H1 (cell line): ENCODE data around the gene TEX35. TPM values are rescaled to one million over a fixed set of nuclear protein-coding genes. Genes with fewer than 3 reads are reported as not detected.

Source experiments
- CTCF ChIA-PET: fragments of 300-600 bp; sonication (Branson Sonifier 250); formaldehyde crosslinking; loops from one replicate; lab custom pipeline; 2021; ENCODE audit not compliant: partially characterized antibody; lab: Charles Lee
- POLR2A ChIA-PET: fragments of 300-600 bp; sonication (Branson Sonifier 250); formaldehyde crosslinking; loops from one replicate; lab custom pipeline; 2021; ENCODE audit warnings: inconsistent platforms; ENCODE audit not compliant: partially characterized antibody; lab: Charles Lee
- DNase-seq, 2 experiments: peaks; one replicate each; pipeline versions ENCODE4 v3.0.0 to v3.0.0-alpha.2; 2010 to 2022; ENCODE audit warnings: low spot score in 2 of 2, low read depth in 1 of 2, mixed read lengths in 1 of 2
- FAIRE-seq: peaks from 2 replicates; lab custom pipeline; 2011; peaks lifted over from hg19 to GRCh38; lab: Jason Lieb, UNC
- H2AFZ ChIP-seq: 2 replicates; pipeline ENCODE4 v1.8.1; 2012; ENCODE audit warnings: low read length, inconsistent platforms
- H2AK5ac ChIP-seq: 2 replicates; pipeline ENCODE4 v1.6.1; 2013; ENCODE audit warnings: low read depth, low read length
- H2BK120ac ChIP-seq: replicated peaks from 2 replicates; pipeline ENCODE3; 2013; ENCODE audit warnings: low read depth, low read length, inconsistent platforms
- H2BK12ac ChIP-seq: 2 replicates; pipeline ENCODE4 v1.6.1; 2013; ENCODE audit warnings: low read depth, low read length
- H2BK15ac ChIP-seq: 2 replicates; pipeline ENCODE4 v1.6.1; 2013; ENCODE audit warnings: low read length
- H2BK20ac ChIP-seq: 2 replicates; pipeline ENCODE4 v1.6.1; 2013; ENCODE audit warnings: low read length
- H2BK5ac ChIP-seq: 2 replicates; pipeline ENCODE4 v1.6.1; 2013; ENCODE audit warnings: low read depth, low read length
- H3K14ac ChIP-seq: 2 replicates; pipeline ENCODE4 v1.6.1; 2013; ENCODE audit warnings: inconsistent platforms; ENCODE audit not compliant: insufficient read length
- H3K18ac ChIP-seq: 2 replicates; pipeline ENCODE4 v1.6.1; 2013; ENCODE audit warnings: low read length; ENCODE audit errors: extremely low read depth
- H3K23ac ChIP-seq: 2 replicates; pipeline ENCODE4 v1.6.1; 2013; ENCODE audit warnings: inconsistent platforms; ENCODE audit not compliant: insufficient read length
- H3K23me2 ChIP-seq: 2 replicates; pipeline ENCODE4 v1.6.1; 2013; ENCODE audit warnings: low read depth, low read length
- H3K27ac ChIP-seq: 2 replicates; pipeline ENCODE4 v1.6.1; 2011; ENCODE audit warnings: low read depth, low read length, inconsistent platforms
- H3K27me3 ChIP-seq, 4 experiments: replicated peaks in 1 of 4; 1 replicate in 1 of 4; 2 replicates in 3 of 4; pipeline versions ENCODE4 v1.6.1 to v1.8.1; 2011 to 2013; ENCODE audit warnings: low read length in 3 of 4, mild to moderate bottlenecking in 3 of 4, inconsistent platforms in 2 of 4, mixed read lengths in 2 of 4, moderate library complexity in 1 of 4; ENCODE audit not compliant: control insufficient read depth in 3 of 4, insufficient read depth in 3 of 4; ENCODE audit errors: extremely low read depth in 1 of 4
- H3K36me3 ChIP-seq, 4 experiments: 2 replicates each; pipeline versions ENCODE4 v1.6.1 to v1.8.1; 2011 to 2013; ENCODE audit warnings: mild to moderate bottlenecking in 4 of 4, low read length in 3 of 4, moderate library complexity in 2 of 4, control low read depth in 1 of 4, inconsistent platforms in 1 of 4; ENCODE audit not compliant: insufficient read depth in 4 of 4, control insufficient read depth in 2 of 4
- H3K4ac ChIP-seq: replicated peaks from 2 replicates; pipeline ENCODE3; 2013; ENCODE audit warnings: low read length, low read depth, mixed read lengths, inconsistent platforms; ENCODE audit not compliant: insufficient read length
- H3K4me1 ChIP-seq, 4 experiments: replicated peaks in 1 of 4; 1 replicate in 1 of 4; 2 replicates in 3 of 4; pipeline versions ENCODE4 v1.6.1 to v1.8.1; 2011 to 2013; ENCODE audit warnings: low read length in 3 of 4, inconsistent platforms in 2 of 4, mixed read lengths in 1 of 4; ENCODE audit not compliant: insufficient read depth in 4 of 4, control insufficient read depth in 3 of 4
- H3K4me2 ChIP-seq, 2 experiments: 2 replicates each; pipeline versions ENCODE4 v1.6.1 to v1.8.1; 2011 to 2013; ENCODE audit warnings: low read depth in 2 of 2, low read length in 2 of 2, control low read depth in 1 of 2, inconsistent platforms in 1 of 2, mild to moderate bottlenecking in 1 of 2; ENCODE audit not compliant: insufficient read depth in 1 of 2
- H3K4me3 ChIP-seq, 4 experiments: fragments of 200-600, 300-600 bp in 1 of 4; sonication (generic), shearing (Covaris generic), sonication (Bioruptor Twin) in 1 of 4; 2 replicates each; pipeline versions ENCODE4 v1.5.1 to v1.8.1; 2011 to 2016; ENCODE audit warnings: low read length in 4 of 4, low read depth in 3 of 4, control low read depth in 2 of 4, inconsistent platforms in 2 of 4, mild to moderate bottlenecking in 2 of 4, mixed read lengths in 1 of 4, moderate library complexity in 1 of 4; ENCODE audit not compliant: insufficient read depth in 2 of 4; ENCODE audit errors: extremely low read depth in 1 of 4
- H3K56ac ChIP-seq: replicated peaks from 2 replicates; pipeline ENCODE3; 2013; ENCODE audit warnings: low read depth, mild to moderate bottlenecking, mixed read lengths, low read length, inconsistent platforms; ENCODE audit not compliant: insufficient read length
- H3K79me1 ChIP-seq: 2 replicates; pipeline ENCODE4 v1.6.1; 2013; ENCODE audit warnings: low read depth, low read length, control low read depth
- H3K79me2 ChIP-seq, 2 experiments: 2 replicates each; pipeline versions ENCODE4 v1.6.1 to v1.8.1; 2012 to 2013; ENCODE audit warnings: low read length in 2 of 2, mild to moderate bottlenecking in 2 of 2, inconsistent platforms in 1 of 2; ENCODE audit not compliant: insufficient read depth in 2 of 2, control insufficient read depth in 1 of 2
- H3K9ac ChIP-seq, 4 experiments: replicated peaks in 1 of 4; 1 replicate in 1 of 4; 2 replicates in 3 of 4; pipeline versions ENCODE4 v1.6.1 to v1.8.1; 2011 to 2013; ENCODE audit warnings: low read depth in 3 of 4, low read length in 3 of 4, control low read depth in 2 of 4, mild to moderate bottlenecking in 2 of 4, moderate library complexity in 2 of 4, inconsistent platforms in 1 of 4; ENCODE audit errors: extremely low read depth in 1 of 4
- H3K9me3 ChIP-seq, 2 experiments: 2 replicates each; pipeline versions ENCODE4 v1.6.1 to v1.8.1; 2012 to 2013; ENCODE audit warnings: mild to moderate bottlenecking in 2 of 2, moderate library complexity in 2 of 2, control low read depth in 1 of 2, inconsistent platforms in 1 of 2, low read depth in 1 of 2, low read length in 1 of 2, mixed read lengths in 1 of 2; ENCODE audit not compliant: insufficient read depth in 2 of 2
- H4K20me1 ChIP-seq, 2 experiments: replicated peaks in 1 of 2; 2 replicates each; pipeline versions ENCODE3 to v1.8.1; 2011 to 2013; ENCODE audit warnings: inconsistent platforms in 2 of 2, low read length in 2 of 2, mild to moderate bottlenecking in 1 of 2; ENCODE audit not compliant: insufficient read depth in 2 of 2, control insufficient read depth in 1 of 2
- H4K5ac ChIP-seq: 2 replicates; pipeline ENCODE4 v1.6.1; 2013; ENCODE audit warnings: low read length, low read depth, mixed read lengths, inconsistent platforms; ENCODE audit not compliant: insufficient read length
- H4K8ac ChIP-seq: 2 replicates; pipeline ENCODE4 v1.8.0; 2013; ENCODE audit warnings: mild to moderate bottlenecking, moderate library complexity, low read length, inconsistent platforms; ENCODE audit not compliant: insufficient read depth; ENCODE audit errors: extremely low read depth
- H4K91ac ChIP-seq: replicated peaks from 2 replicates; pipeline ENCODE3; 2013; ENCODE audit warnings: low read length, mixed read lengths, inconsistent platforms; ENCODE audit not compliant: insufficient read length
- EZH2 ChIP-seq: fragments of 200-600 bp; sonication (generic); IDR thresholded peaks from 2 replicates; pipeline ENCODE4 v1.7.1; 2012; ENCODE audit warnings: low read depth, mild to moderate bottlenecking, moderate library complexity, low read length, inconsistent platforms; ENCODE audit not compliant: severe bottlenecking
- GTF2F1 ChIP-seq: IDR thresholded peaks from 2 replicates; pipeline ENCODE4 v1.6.1; 2012; ENCODE audit warnings: low read depth, low read length, improper control_type of control experiment, borderline replicate concordance
- HDAC2 ChIP-seq, 2 experiments: fragments of 300-600 bp in 1 of 2; sonication (generic) in 1 of 2; IDR thresholded peaks; 2 replicates each; pipeline ENCODE4 v1.6.1; 2011 to 2012; ENCODE audit warnings: low read depth in 2 of 2, low read length in 2 of 2, mild to moderate bottlenecking in 2 of 2, moderate library complexity in 2 of 2, borderline replicate concordance in 1 of 2, inconsistent platforms in 1 of 2
- JUND ChIP-seq: IDR thresholded peaks from 2 replicates; pipeline ENCODE4 v1.6.1; 2011; ENCODE audit warnings: mild to moderate bottlenecking, improper control_type of control experiment, low read length
- KDM5A ChIP-seq: fragments of 200-600 bp; IDR thresholded peaks from 2 replicates; pipeline ENCODE4 v1.7.1; 2012; ENCODE audit warnings: mild to moderate bottlenecking, low read length, inconsistent platforms, mixed read lengths
- MAFK ChIP-seq: IDR thresholded peaks from 2 replicates; pipeline ENCODE4 v1.6.1; 2012; ENCODE audit warnings: low read depth, mild to moderate bottlenecking, improper control_type of control experiment, low read length
- POU5F1 ChIP-seq: IDR thresholded peaks from 2 replicates; pipeline ENCODE4 v1.6.1; 2011; ENCODE audit warnings: low read depth, mild to moderate bottlenecking, low read length, moderate library complexity
- YY1 ChIP-seq: IDR thresholded peaks from 2 replicates; pipeline ENCODE4 v1.6.1; 2011; ENCODE audit warnings: low read depth, mild to moderate bottlenecking, low read length
- WGBS, 2 experiments: shearing (Covaris generic) in 1 of 2; methylation state at CpG; one replicate each; pipeline versions ENCODE4 v1.1.6 to v1.1.7; 2013 to 2015; ENCODE audit warnings: low lambda C conversion rate in 2 of 2, mixed read lengths in 2 of 2, inconsistent platforms in 1 of 2, low coverage in 1 of 2, missing lambda C conversion rate in 1 of 2; ENCODE audit not compliant: insufficient replicate concordance in 2 of 2, insufficient coverage in 1 of 2, insufficient read length in 1 of 2; ENCODE audit errors: extremely low coverage in 1 of 2, missing lambda C conversion rate in 1 of 2; 5-methylcytosine and 5-hydroxymethylcytosine counted together
- polyA plus RNA-seq, 7 experiments: library from polyadenylated mRNA; depleted of rRNA in 3 of 7; stranded (reverse) in 5 of 7; unstranded in 2 of 7; fragments of >200 nt in 5 of 7; fragments of 200-250 nt in 2 of 7; gene quantifications; 1 replicate in 5 of 7; 2 replicates in 1 of 7; 4 replicates in 1 of 7; pipeline versions ENCODE4 v1.2.1 to v1.2.3, GENCODE V29; 2011 to 2013; ENCODE audit warnings: missing spikeins in 2 of 7, mixed read lengths in 2 of 7
- total RNA-seq: library from RNA; stranded (reverse); fragmentation: NEBNext Ultra II Directional; extraction: Animal tissue kit (Norgen Biotek cat#: 25700); gene quantifications from 2 replicates; pipeline ENCODE4 v1.2.1, GENCODE V29; 2021
- TF ChIP-seq, protein P1 (sequence below): IDR thresholded peaks from 2 replicates; pipeline ENCODE4 v1.6.1; 2011; ENCODE audit warnings: low read depth, mild to moderate bottlenecking, low read length; ENCODE audit not compliant: insufficient read depth
- TF ChIP-seq, protein P2 (sequence below): IDR thresholded peaks from 2 replicates; pipeline ENCODE4 v1.6.1; 2012; ENCODE audit warnings: inconsistent platforms

Gene TEX35
- total and polyA plus RNA-seq, 2 of the 8 experiments (the other 6 are each of a cell fraction or from before 2014, with no cell fraction given) = 0.03 TPM; not detected in 1

DNA sequence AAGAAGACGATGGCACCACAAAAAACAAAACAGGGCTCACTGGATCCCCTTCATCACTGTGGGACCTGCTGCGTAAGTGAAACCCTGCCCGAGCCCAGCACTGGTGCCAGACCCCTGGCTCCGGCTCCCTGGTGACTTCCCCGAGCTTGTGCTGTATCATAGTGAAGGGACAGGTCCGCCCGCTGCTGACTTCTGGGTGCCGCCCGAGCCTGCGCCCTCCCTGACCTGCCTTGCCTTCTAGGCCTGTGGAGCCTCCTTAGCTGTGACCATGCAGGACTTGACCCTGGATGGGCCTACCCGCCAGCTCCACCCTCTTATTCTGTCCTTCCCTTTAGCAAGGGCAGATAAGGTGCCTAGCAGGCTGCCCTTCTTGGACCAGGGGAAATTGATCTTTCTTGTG, 7.9 kb downstream of the TEX35 start:
- CTCF ChIA-PET = interaction anchor here (0.7 to 16.8 kb wide), 6 partner anchors 11 to 210 kb away, joined by 3 to 238 read pairs (median 3); no protein-coding TSS in a partner anchor
- H2BK12ac ChIP-seq = no peak overlapping the region
- H2BK120ac ChIP-seq = no peak overlapping the region

More for the DNA sequence above, 7.9 kb downstream of the TEX35 start:
- Histone ChIP-seq H2AK5ac (no peak overlapping the region), H3K27me3 (no peaks in the 10 kb centered on the region), H2AFZ (no peak overlapping the region), H3K23ac (no peak overlapping the region), H2BK5ac (no peak overlapping the region), H3K14ac (no peak overlapping the region), H3K9me3 (no peaks in the 10 kb centered on the region), H3K18ac (no peak overlapping the region), H4K20me1 (no peaks in the 10 kb centered on the region), H3K23me2 (no peaks in the 10 kb centered on the region), H3K56ac (no peak overlapping the region), H3K79me2 (no peaks in the 10 kb centered on the region), H3K9ac (no peak overlapping the region), H3K27ac (no peak overlapping the region)
- TF ChIP-seq POU5F1 = no peak
- TF ChIP-seq, protein P1, sequence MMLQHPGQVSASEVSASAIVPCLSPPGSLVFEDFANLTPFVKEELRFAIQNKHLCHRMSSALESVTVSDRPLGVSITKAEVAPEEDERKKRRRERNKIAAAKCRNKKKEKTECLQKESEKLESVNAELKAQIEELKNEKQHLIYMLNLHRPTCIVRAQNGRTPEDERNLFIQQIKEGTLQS = no peak
- TF ChIP-seq YY1 = no peak
- TF ChIP-seq, protein P2, sequence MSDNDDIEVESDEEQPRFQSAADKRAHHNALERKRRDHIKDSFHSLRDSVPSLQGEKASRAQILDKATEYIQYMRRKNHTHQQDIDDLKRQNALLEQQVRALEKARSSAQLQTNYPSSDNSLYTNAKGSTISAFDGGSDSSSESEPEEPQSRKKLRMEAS = no peak
- TF ChIP-seq MAFK = no peak
- TF ChIP-seq GTF2F1 = no peak
- no peak for TF ChIP-seq HDAC2 (IDR thresholded peaks at IDR 0.05; ENCODE audit: borderline replicate concordance in 1 of 2, low read depth in 2 of 2, low read length in 2 of 2)
- no peak for TF ChIP-seq EZH2
- TF ChIP-seq JUND = no peak
- no peak for TF ChIP-seq KDM5A
- TF ChIP-seq, all 59 proteins: peak for 0
- no peak for DNase-seq
- Histone ChIP-seq H3K4me3 (no peak overlapping the region), H3K4me2 (no peak overlapping the region), H4K8ac (no peak overlapping the region; the same call in 1 of the 2 replicates), H3K79me1 (no peaks in the 10 kb centered on the region), H2BK20ac (no peak overlapping the region), H3K4ac (no peak overlapping the region), H2BK15ac (no peak overlapping the region), H4K5ac (no peak overlapping the region), H3K4me1 (no peaks in the 10 kb centered on the region), H4K91ac (no peak overlapping the region), H3K36me3 (no peaks in the 10 kb centered on the region)
- 88% methylated on average over 11 of the region's 11 CpGs; no CpG with 5 or more reads in 1 of the 2 experiments for WGBS, 2 experiments
- POLR2A ChIA-PET = interaction anchor here (1.1 kb wide), 1 partner anchor 8 kb away, joined by 3 read pairs; no protein-coding TSS in a partner anchor
- no peak for FAIRE-seq
